GM12801 (cell line): ENCODE measurements around the gene TMEM95.

Experiments
- TF ChIP-seq, protein P1 (sequence below): IDR thresholded peaks from one replicate; pipeline ENCODE4 v1.5.1; 2011; ENCODE audit warnings: control low read depth; ENCODE audit not compliant: insufficient read length; ENCODE audit errors: extremely low read depth

The TMEM95 gene

DNA sequence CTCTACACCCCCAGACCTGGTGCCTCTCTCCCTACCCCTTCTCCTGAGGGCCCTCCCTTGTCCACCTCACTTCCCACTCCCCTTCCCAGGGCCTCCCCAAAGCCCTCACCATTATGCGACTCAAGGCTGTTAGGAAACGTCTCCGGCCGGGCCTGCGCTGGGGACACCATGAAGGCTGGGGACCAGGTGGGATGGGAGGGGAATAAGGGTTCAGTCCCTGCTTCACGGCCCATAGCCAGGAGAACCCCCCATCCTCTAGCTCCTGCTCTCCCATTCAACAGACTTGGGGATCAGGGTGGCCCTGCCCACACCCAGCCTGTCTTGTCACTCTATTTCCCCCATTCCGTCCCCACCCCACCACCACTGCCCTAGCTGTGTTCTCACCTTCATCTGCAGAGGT lies 27.9 kb upstream of the TMEM95 start:
- TF ChIP-seq, protein P1, sequence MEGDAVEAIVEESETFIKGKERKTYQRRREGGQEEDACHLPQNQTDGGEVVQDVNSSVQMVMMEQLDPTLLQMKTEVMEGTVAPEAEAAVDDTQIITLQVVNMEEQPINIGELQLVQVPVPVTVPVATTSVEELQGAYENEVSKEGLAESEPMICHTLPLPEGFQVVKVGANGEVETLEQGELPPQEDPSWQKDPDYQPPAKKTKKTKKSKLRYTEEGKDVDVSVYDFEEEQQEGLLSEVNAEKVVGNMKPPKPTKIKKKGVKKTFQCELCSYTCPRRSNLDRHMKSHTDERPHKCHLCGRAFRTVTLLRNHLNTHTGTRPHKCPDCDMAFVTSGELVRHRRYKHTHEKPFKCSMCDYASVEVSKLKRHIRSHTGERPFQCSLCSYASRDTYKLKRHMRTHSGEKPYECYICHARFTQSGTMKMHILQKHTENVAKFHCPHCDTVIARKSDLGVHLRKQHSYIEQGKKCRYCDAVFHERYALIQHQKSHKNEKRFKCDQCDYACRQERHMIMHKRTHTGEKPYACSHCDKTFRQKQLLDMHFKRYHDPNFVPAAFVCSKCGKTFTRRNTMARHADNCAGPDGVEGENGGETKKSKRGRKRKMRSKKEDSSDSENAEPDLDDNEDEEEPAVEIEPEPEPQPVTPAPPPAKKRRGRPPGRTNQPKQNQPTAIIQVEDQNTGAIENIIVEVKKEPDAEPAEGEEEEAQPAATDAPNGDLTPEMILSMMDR: no peak

DNA sequence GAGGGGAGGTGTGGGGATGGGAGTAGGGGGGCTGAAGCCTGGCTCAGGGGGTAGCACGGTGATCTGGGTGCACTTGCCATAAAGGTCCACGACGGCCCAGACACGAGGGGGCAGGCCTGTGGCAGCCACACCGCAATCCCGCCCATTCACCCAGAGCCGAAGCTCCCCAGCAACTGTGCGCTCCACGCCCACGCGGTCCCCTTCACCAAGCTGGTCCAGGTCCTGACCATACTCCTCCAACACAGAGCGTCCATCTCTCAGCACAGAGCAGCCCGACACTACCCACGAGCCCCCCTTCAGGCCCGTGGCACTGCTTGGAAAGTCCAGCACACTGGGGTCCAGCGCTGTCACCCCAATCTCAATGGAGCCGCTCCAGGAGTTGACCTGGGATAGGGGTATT lies 27.5 kb upstream of the TMEM95 start:
- TF ChIP-seq, protein P1: no peak

DNA sequence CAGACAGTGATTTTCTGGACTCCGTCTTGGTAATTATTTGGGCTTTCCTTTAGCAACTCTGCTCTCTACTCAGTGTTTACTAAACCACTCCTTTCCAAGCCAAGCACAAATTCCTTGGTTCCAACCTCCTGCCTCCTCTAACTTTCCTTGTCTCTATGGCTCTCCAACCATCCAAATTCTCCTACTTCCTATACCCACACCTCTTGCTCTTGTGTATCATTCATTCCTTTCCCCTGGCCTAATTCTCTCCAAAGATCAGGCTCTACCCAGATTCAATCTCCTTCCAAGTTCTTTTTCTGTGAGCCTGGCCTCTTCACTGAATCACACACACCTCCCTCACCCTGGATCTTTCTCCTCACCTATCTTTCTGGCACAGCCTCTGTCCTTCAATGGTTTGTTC lies 26.9 kb upstream of the TMEM95 start:
- TF ChIP-seq, protein P1: no peak

DNA sequence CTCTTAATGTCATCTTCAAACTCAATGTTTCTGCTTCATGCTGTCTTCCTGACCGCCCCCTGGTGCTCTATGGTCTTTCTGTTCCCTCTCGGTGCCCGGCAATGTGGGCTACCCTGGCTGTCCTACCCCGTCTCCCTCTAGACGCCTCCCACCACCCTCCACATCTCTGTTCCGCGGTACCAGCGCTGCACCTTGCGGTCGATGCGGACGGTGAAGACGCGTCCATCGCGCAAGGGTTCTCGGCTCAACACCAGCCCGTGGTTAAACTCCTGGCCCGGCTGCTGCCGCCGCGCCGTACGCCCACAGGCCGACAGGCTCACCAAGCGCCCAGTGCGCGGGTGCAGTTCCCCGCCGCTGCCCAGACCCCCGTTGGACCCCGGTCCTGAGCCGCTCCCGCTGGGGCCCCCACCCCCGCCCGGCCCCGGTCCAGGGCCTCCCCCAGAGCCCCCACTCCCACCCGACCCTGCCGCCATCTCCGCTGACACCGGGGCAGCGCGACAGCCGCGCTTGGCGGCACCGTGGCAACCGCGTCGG lies 26.0 kb upstream of the TMEM95 start, which contains the start of gene NEURL4:
Gene NEURL4 (minus strand): TSS at position 496 of the 534 bp plus-strand sequence. CDS start 23 bp downstream, at position 473.
- TF ChIP-seq, protein P1: no peak

DNA sequence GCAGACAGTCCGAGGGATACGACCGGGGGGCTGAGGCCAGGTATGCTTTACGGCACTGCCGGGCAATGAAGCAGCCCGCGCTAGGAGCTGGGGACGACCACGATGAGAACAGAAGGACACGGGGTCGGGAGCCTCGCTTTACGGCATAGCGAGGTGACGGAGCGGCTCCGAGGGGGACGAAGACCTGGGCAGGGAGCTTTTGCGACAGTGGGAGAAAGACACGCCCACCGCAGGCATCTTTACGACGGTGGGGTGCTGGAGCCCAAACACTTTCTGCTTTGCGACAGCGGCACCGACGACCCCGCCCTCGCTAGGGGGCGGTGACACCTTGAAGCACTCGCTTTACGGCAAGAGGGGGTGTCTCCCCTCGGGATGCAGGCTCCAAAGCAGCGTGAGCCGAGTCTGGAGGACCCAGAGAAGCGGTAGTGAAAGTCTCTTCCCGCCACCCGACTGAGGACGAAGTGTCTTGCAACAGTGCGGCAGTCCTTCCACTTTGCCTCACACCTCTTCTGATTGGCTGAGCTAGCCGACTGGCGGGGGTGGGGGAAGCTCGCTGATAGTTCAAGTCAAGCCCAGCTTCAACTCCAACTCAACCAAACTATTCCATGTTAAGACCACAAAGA lies 25.5 kb upstream of the TMEM95 start:
- TF ChIP-seq, protein P1: no peak

DNA sequence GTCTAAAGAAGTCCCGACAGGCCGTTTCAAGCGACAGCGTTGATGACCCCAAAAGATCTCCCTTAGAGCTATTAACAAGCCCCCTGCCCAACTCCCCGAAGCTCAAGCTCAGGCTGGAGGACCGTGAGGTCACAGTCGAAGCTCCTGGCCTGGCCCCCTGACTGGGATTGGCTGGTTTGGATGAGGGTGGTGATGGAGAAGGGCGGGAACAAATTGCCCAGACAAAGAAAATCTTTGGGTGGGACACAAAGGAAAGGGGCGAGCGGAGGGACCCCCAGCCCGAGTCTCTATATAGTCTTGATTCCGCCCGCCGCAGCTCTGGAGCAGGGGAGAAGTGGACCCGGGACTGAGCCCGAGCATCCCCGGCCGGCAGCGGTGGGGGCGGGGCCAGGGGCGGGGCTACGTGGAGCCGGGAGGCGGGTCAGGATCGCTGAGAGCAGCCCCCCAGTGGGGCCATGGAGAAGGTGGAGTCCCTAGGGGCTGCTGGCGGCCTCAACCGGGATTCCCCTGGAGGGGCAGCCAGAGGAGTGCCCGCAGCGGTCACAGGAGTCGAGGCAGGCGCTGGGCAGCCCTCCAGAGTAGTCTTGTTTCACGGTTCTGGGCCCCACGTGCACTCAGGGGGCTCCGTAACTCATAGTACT lies 24.8 kb upstream of the TMEM95 start:
- TF ChIP-seq, protein P1: no peak

DNA sequence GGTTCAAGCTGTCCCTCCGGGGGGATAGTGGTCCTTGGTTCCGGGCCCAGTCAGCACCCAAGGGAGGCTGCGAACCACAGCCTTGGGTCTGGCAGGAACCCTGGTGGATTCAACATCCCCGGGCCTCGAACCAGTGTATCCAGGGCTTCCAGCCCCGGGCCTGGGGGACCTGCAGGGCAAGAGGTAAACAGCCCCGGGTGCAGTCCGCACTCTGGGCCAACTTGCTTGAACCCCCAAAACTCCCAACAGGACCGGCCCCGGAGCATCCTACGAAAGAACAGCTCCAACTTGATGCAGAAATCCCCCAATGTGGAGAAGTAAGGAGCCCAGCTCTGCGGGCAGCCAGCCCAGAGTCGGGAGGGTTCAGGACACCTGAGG lies 24.3 kb upstream of the TMEM95 start:
- TF ChIP-seq, protein P1: no peak
